Cardiac muscle cell (in vitro differentiated cells and primary cell): Measurements from ENCODE around the gene IRX2. TPM values are rescaled to one million over a fixed set of nuclear protein-coding genes. Genes with fewer than 3 reads are reported as not detected.

ENCODE experiments used
- DNase-seq, 2 donors: peaks; one replicate each; pipeline versions ENCODE4 v3.0.0 to v3.0.0-alpha.2; 2010 to 2017; ENCODE audit warnings: low read depth in 1 of 2, low spot score in 1 of 2
- H3K27ac ChIP-seq: fragments of 200-600 bp; sonication (generic); 2 replicates; pipeline ENCODE4 v1.5.1; 2016
- H3K27me3 ChIP-seq: fragments of 200-600 bp; sonication (generic); 2 replicates; pipeline ENCODE4 v1.6.0; 2016; ENCODE audit warnings: control low read depth
- H3K36me3 ChIP-seq: fragments of 200-600 bp; sonication (generic); 2 replicates; pipeline ENCODE4 v1.5.1; 2016; ENCODE audit warnings: control low read depth
- H3K4me1 ChIP-seq: fragments of 200-600 bp; sonication (generic); 2 replicates; pipeline ENCODE4 v1.8.1; 2017; ENCODE audit warnings: low read depth, mild to moderate bottlenecking, mixed run types
- H3K4me3 ChIP-seq: fragments of 200-600 bp; sonication (generic); 2 replicates; pipeline ENCODE4 v1.5.1; 2016; ENCODE audit warnings: mild to moderate bottlenecking
- H3K9me3 ChIP-seq: fragments of 200-600 bp; sonication (generic); 2 replicates; pipeline ENCODE4 v1.5.1; 2017; ENCODE audit warnings: low read depth, mild to moderate bottlenecking, control low read depth
- polyA plus RNA-seq: library from polyadenylated mRNA; unstranded; fragments of >200 nt; fragmentation: Nextera tagmentation; extraction: Ambion mirVana; gene quantifications from 2 replicates; pipeline ENCODE4 v1.2.1, GENCODE V29; 2016
- total RNA-seq: library from RNA; depleted of rRNA; stranded (reverse); fragments of >200 nt; gene quantifications from 2 replicates; pipeline ENCODE4 v1.2.3, GENCODE V29; 2016
- TF ChIP-seq, protein P1 (sequence below): IDR thresholded peaks from 2 replicates; pipeline ENCODE4 v1.5.1; 2012; ENCODE audit warnings: low read depth, mild to moderate bottlenecking, low read length

IRX2 gene
- total and polyA plus RNA-seq, 2 experiments from 2014 or later: 55.2 to 122 TPM

DNA sequence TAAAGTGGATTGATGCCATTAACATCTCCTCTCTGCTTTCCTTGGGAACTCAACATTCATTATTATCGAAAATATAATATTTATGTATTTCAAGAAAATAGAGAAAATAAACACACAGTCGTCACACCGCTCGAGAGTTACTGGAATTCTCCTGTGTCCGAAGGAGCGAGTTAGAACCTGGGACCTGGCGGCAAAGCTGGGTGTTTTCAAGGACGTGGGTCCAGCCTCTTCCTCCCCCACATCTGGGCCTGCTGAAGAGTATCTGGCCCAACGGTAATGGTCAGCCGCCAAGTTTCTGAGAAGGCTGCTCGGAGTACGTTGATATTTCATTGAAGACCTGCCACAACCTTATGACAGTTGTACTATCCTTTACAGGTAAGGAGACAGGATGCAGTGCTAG, 47.9 kb downstream of the IRX2 start:
- H3K36me3 ChIP-seq: no peaks in the 10 kb centered on the region
- no peak overlapping the region for H3K27ac ChIP-seq
- H3K4me1 ChIP-seq: no peaks in the 10 kb centered on the region
- no peaks in the 10 kb centered on the region for H3K27me3 ChIP-seq
- H3K9me3 ChIP-seq: no peaks in the 10 kb centered on the region
- DNase-seq: no peak
- TF ChIP-seq, protein P1, sequence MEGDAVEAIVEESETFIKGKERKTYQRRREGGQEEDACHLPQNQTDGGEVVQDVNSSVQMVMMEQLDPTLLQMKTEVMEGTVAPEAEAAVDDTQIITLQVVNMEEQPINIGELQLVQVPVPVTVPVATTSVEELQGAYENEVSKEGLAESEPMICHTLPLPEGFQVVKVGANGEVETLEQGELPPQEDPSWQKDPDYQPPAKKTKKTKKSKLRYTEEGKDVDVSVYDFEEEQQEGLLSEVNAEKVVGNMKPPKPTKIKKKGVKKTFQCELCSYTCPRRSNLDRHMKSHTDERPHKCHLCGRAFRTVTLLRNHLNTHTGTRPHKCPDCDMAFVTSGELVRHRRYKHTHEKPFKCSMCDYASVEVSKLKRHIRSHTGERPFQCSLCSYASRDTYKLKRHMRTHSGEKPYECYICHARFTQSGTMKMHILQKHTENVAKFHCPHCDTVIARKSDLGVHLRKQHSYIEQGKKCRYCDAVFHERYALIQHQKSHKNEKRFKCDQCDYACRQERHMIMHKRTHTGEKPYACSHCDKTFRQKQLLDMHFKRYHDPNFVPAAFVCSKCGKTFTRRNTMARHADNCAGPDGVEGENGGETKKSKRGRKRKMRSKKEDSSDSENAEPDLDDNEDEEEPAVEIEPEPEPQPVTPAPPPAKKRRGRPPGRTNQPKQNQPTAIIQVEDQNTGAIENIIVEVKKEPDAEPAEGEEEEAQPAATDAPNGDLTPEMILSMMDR: no peak
- H3K4me3 ChIP-seq: no peak overlapping the region

DNA sequence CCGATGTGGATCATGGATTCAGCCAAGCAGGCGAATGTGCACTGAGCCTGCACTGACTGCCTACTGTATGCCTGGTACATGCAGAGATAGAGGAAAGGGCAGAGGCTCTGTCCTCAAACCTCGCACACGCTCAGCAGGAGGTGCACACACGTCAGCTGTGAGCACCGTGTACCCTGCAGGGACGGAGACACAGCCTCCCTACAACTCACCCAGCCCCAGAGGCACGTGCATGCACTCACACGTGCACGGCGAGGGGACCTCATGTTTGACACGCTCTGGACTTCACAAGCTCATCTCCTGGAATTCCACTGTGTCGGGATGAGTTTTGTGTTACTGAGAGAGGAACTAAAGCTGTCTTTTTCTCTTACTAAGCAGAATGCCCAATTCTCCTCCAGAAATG, 48.4 kb downstream of the IRX2 start:
- no peaks in the 10 kb centered on the region for H3K36me3 ChIP-seq
- no peaks in the 10 kb centered on the region for H3K27me3 ChIP-seq
- H3K4me1 ChIP-seq: no peaks in the 10 kb centered on the region
- TF ChIP-seq, protein P1: no peak
- no peak overlapping the region for H3K4me3 ChIP-seq
- H3K27ac ChIP-seq: no peak overlapping the region
- no peak for DNase-seq
- no peaks in the 10 kb centered on the region for H3K9me3 ChIP-seq

DNA sequence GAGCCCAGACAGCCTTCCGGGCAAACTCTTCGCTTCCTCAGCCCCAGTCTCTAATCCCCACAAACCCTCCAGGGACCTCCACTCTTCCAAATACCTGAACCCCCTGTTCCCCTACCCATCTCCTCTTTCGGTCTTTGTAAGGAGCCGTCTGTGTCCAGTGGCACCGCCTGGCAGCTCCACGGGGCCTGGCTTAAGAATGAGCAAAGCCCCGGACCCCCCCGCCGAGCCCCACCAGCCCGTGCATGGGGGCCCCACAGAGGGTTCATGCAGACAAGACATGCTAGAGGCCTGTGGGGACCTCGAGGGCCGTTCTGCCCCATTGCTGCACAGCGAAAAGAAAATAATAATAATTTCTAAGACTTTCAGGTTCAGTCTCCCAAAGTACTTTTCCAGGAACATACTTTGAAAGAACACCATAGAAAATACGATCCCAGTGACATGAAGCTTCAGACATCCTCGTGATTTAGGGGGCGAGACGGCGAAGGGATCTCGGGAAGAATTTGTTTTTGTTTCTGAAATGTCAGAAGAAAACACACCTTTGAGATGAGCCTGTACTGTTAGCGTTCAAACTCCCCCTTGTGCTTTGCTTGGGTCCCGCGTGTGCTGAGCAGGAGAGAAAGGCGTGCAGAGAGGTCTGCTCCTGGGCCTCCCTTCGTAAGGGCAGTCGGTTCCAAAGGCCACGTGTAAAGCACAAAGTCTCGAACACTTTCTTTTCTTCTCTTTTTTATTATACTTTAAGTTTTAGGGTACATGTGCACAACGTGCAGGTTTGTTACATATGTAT, 49.2 kb downstream of the IRX2 start:
- H3K27ac ChIP-seq: no peak overlapping the region
- H3K36me3 ChIP-seq: no peaks in the 10 kb centered on the region
- H3K9me3 ChIP-seq: no peaks in the 10 kb centered on the region
- no peaks in the 10 kb centered on the region for H3K4me1 ChIP-seq
- no peaks in the 10 kb centered on the region for H3K27me3 ChIP-seq
- no peak overlapping the region for H3K4me3 ChIP-seq
- DNase-seq: no peak
- TF ChIP-seq, protein P1: no peak

DNA sequence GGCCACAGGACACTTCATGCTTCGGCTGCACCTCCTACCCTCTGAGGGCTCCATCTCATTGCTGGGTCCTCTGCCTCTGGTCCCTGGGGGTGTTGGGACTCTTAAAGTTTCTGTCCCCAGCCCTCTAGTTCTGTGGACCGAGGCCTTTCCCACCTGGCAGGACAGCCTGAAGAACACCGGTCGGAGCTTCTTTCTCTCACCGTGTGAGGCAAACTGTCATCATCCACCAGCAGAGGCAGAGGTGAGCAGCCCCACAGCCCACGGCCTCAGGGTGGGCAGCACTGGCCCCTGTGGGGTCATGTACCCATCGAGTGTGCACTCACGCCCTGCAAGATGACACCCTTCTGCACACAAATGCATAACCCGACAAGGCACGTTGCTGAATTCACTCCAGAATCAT, 49.9 kb downstream of the IRX2 start:
- TF ChIP-seq, protein P1: no peak
- Histone ChIP-seq H3K4me3 (no peak overlapping the region), H3K27me3 (no peaks in the 10 kb centered on the region), H3K4me1 (no peaks in the 10 kb centered on the region), H3K27ac (no peak overlapping the region), H3K36me3 (no peaks in the 10 kb centered on the region), H3K9me3 (no peaks in the 10 kb centered on the region)
- no peak for DNase-seq

DNA sequence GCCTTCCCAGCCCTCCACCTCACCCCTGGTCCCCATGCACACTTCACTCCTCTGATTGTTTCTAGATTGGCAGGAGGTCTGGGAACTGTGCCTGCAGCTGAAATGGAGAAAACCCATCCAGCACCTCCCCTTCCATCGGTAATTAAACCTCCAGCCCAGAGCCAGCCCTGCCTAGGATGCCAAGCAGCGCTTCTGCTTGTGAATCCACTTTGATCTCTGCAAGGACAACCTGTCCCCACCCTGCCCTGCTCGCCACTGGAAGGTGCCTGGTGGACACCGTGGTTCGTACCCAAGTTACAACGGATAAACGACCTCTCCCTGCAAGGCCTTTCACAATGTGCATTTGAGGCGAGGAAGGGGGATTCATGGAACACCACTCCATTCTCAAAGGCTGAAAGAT, 50.6 kb downstream of the IRX2 start:
- DNase-seq: no peak
- TF ChIP-seq, protein P1: no peak
- no peaks in the 10 kb centered on the region for H3K9me3 ChIP-seq
- H3K27ac ChIP-seq: no peak overlapping the region
- H3K4me1 ChIP-seq: no peaks in the 10 kb centered on the region
- H3K27me3 ChIP-seq: no peaks in the 10 kb centered on the region
- H3K36me3 ChIP-seq: no peaks in the 10 kb centered on the region
- no peak overlapping the region for H3K4me3 ChIP-seq

DNA sequence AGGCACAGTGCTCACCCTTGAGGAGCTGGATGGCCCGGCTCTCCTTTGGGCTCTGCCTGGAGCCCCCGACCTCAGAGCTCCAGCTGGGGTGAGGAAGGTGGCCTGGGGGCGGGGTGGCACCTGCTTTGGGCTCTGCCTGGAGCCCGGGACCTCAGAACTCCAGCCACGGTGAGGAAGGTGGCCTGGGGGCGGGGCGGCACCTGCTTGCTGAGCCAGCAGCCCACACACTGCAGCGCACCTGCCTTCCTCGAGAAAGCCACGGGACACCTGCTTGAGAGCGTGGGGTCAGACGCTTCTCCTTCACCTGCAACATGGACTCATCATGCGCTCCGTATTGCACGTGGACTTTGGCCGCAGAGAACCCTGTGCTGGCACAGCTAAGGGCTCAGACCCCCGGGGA, 51.8 kb downstream of the IRX2 start:
- TF ChIP-seq, protein P1: no peak
- H3K27me3 ChIP-seq: no peaks in the 10 kb centered on the region
- H3K4me3 ChIP-seq: no peak overlapping the region
- no peak for DNase-seq
- H3K27ac ChIP-seq: no peak overlapping the region
- H3K4me1 ChIP-seq: no peaks in the 10 kb centered on the region
- no peaks in the 10 kb centered on the region for H3K36me3 ChIP-seq
- H3K9me3 ChIP-seq: no peaks in the 10 kb centered on the region
